Measurements from ENCODE around the gene DRAM1.
A peak's percentile ranks its signal among the peaks of the same experiment; 100 is the strongest.

Gene DRAM1

GRCh38 chr12:101920906-101921305 lies 43.5 kb downstream of the DRAM1 start:
- H3K4me3 ChIP-seq (ENCODE audit: control insufficient read depth, low read depth, low read length) = no peak overlapping the region
- TF ChIP-seq CTCF (conservative IDR thresholded peaks at IDR 0.05; ENCODE audit: control insufficient read depth, insufficient read depth, low read depth, low read length) = no peak
- DNase-seq (ENCODE audit: low read depth) = no peak

- no peak for TF ChIP-seq CTCF (conservative IDR thresholded peaks at IDR 0.05; ENCODE audit: control insufficient read depth, insufficient read depth, low read depth, low read length)
- DNase-seq (ENCODE audit: low read depth) = no peak
- H3K4me3 ChIP-seq (ENCODE audit: control insufficient read depth, low read depth, low read length) = no peak overlapping the region
Observed at GRCh38 chr12:101923045-101923718, 45.8 kb downstream of the DRAM1 start.

GRCh38 chr12:101924618-101925017 lies 47.2 kb downstream of the DRAM1 start:
- no peak overlapping the region for H3K4me3 ChIP-seq (ENCODE audit: control insufficient read depth, low read depth, low read length)
- DNase-seq (ENCODE audit: low read depth) = peak; percentile 72
- TF ChIP-seq CTCF (conservative IDR thresholded peaks at IDR 0.05; ENCODE audit: control insufficient read depth, insufficient read depth, low read depth, low read length) = no peak

GRCh38 chr12:101925361-101925760 lies 48.0 kb downstream of the DRAM1 start:
- no peak for TF ChIP-seq CTCF (conservative IDR thresholded peaks at IDR 0.05; ENCODE audit: control insufficient read depth, insufficient read depth, low read depth, low read length)
- DNase-seq (ENCODE audit: low read depth) = peak; percentile 99

GRCh38 chr12:101925935-101926334 lies 48.6 kb downstream of the DRAM1 start:
- no peak for DNase-seq (ENCODE audit: low read depth)
- no peak for TF ChIP-seq CTCF (conservative IDR thresholded peaks at IDR 0.05; ENCODE audit: control insufficient read depth, insufficient read depth, low read depth, low read length)
- no peak overlapping the region for H3K4me3 ChIP-seq (ENCODE audit: control insufficient read depth, low read depth, low read length)

More at GRCh38 chr12:101925361-101925760, 48.0 kb downstream of the DRAM1 start:
- H3K4me3 ChIP-seq (ENCODE audit: control insufficient read depth, low read depth, low read length) = no peak overlapping the region

GRCh38 chr12:101927036-101927435 lies 49.7 kb downstream of the DRAM1 start:
- TF ChIP-seq CTCF (conservative IDR thresholded peaks at IDR 0.05; ENCODE audit: control insufficient read depth, insufficient read depth, low read depth, low read length) = no peak
- DNase-seq (ENCODE audit: low read depth) = peak; percentile 82
- no peak overlapping the region for H3K4me3 ChIP-seq (ENCODE audit: control insufficient read depth, low read depth, low read length)
